GM21390 (cell line): ENCODE data around the gene ADM.

Experiments
- ATAC-seq: cut with Tn5 transposase; IDR thresholded peaks from one replicate; pipeline ENCODE4 v1.9.1; 2021; ENCODE audit not compliant: unreplicated experiment

Gene ADM

DNA sequence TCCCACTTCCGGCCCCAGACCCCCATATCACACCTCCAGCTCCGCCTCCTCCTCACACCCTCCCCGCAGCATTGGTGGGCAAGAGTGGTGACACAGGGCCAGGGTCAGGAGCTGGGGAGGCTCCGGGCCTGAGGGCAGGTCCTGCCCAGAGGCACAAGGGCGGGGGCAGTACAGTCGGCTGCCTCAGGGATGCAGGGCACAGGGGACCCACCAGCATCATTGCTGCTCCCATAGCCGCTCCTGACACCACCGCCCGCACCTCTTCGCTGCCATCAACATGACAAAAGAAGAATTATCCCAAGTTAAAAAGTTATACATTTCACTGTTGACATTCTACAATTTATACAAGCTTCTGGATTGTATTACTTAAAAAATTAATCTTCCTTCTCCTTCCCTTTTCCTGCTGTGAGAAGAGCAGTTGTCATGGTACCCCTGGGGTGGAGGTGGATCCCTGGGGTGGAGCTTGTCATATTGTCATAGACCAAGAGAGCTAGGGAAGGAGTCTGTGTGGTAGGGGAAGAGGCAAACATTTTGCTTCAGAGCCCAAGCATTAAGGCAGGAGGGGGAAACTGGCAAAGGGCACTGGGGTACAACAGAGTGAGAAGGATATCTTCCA lies 15.0 kb upstream of the ADM start:
- ATAC-seq, result no peak

DNA sequence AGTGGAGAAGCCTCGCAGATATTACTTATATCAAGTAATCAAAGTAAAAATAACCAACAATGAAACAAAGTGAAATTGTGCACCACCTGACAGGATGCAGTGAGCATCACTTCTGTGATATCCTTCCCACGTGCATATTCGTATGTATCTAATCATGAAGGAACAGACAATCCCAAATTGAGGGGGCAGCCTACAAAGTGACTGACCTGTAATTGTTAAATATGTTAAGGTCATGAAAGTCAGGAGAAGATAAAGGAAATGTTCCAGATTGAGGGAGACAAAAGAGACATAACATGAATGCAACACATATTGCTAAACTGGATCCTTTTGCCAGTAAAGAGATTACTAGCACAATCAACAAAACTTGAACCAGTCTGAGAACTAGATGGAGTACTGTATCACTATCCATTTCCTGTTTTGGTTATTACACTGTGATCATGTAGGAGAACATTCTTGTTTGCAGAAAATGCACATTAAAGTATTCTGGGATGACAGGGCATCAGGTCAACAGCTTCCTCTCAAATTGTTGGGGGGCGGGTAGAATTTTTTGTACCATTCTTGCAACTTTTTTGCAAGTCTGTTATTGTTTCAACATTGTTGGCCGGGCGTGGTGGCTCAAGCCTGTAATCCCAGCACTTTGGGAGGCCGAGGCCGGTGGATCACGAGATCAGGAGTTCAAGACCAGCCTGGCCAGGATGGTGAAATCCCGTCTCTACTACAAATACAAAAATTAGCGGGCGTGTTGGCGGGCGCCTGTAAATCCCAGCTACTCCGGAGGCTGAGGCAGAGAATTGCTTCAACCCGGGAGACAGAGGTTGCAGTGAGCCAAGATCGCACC lies 12.9 kb upstream of the ADM start:
- ATAC-seq, result no peak

DNA sequence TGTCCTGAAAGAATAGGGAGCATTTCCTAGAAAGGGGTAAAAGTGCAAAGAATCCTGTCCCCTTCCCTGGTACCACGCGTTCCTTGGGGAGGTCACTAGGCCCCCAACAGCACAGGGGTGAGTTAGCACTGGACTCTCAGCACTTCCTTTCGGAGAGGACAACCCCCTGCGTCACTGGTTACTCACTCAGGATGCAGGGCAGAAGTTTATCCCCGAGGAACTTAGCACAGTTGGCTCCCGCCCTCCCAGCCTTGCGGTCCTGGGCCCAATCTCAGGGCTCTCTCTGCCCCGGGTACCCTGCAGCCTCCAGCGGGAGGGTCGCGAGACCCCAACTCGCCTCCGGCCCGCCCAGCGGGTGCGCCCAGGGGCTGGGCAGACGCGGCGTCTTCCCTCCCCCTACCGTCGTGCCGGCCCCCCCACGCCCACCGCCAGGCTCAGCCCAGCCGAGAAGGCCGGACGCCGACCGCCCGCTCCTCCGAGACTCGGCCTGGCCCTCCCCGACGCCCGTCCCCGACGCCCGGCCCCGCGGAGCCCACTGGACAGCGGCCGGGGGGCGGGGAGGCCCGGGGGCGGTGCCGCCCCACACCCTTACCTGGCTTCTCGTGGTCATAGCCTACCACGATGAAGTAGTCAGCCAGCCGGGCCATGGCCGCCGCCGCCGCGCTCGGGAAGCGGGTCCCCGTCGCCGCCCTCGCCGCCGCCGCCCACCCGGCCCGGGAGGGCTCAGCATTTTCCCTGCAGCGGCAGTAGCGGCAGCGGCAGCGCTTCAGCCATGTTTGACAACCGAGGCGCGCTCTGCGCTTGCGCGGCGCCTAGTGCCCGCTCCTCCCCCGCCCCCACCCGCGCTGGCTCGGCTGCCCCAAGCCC lies 11.2 kb upstream of the ADM start, which contains the start of gene SBF2:
Gene SBF2 (minus strand): TSS at position 797 of the 867 bp plus-strand sequence. CDS start 150 bp downstream, at position 647.
- peak; percentile 50 for ATAC-seq

DNA sequence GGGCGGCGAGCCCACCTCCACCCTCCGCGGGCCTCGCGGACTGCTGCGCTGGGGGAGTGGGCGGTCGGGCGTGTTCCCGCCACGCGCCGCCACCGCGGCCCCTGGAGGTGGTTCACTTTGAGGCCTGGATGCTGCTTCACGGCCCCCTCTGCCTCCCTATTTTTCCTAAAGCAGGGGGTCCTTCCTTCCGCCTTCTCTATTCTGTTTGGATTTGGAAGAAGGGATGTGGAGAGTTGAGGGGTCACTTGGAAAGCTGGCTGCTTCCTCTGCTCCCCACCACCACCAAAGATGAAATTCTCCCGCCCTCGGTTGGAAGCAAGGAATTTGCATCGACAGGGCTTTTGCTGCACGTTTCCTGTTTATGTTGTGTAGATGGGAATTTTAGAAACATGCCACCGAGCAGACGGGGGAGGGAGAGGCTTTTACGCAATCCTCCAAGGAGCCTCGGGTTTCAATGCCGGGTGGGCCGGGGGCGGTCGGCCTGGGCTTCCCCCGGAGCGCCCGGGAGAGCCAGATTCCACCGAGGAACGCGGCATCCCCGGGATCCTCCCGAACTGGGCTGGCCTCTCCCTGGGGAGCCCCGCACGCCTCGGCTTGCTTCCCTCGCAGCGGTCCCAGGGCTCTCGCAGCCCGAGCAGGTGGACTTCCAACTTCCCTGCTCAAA lies 10.5 kb upstream of the ADM start:
- no peak for ATAC-seq

DNA sequence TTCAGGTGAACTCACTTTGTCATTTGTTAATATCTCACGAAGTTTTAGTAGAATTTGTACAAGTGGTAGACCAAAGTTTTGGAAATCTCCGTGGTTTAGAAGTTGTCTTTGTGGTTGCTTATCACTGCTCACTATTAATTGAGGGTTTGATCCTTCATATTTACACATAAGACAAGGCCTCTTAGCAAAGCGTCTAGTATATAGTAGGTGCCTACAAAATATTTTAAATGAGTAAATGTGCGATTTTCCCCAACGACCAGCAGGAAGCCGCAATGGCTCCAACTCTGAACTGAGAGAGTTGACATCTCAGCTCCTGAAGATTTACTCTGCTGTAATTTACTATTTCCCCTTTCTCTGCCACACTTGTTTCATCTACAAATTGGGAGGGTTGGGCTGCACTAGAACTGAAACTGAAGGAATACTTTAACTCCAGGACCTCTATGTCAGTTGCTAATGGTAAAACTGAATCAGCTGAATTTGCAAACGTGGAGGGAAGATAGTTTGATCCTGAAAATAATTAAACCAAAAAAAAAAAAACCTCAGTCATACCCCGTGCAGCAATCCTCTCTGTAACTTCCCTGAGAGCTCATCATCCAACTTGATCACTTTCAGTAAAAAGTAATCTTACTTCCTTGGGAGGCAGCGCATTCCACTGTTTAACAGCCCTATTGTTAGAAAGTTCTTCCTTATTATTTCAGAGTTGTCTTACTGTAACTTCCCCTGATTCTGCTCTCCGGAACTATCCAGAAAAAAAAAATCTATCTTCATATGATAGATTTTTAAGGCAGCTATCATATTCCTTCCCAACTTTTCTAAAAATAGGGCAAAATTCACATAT lies 9.6 kb upstream of the ADM start:
- ATAC-seq, result no peak

DNA sequence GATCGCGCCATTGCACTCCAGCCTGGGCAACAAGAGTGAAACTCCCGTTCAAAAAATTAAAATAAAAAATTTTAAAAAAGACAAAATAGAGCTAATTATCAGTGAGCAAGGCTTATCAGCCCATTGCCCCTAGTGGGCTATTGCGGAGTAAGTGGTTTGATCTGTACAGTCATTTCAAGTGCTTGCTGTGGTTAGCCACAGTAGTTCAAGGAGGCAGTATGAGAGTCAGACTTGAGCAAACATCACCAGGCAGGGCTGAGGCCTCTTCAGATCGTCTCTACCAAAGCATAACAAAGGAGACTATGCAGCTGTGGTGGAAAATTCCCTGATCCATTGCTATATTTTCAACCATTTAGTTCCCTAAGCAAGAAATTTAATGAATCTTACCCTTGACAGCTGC lies 6.5 kb upstream of the ADM start:
- peak; percentile 94 for ATAC-seq

DNA sequence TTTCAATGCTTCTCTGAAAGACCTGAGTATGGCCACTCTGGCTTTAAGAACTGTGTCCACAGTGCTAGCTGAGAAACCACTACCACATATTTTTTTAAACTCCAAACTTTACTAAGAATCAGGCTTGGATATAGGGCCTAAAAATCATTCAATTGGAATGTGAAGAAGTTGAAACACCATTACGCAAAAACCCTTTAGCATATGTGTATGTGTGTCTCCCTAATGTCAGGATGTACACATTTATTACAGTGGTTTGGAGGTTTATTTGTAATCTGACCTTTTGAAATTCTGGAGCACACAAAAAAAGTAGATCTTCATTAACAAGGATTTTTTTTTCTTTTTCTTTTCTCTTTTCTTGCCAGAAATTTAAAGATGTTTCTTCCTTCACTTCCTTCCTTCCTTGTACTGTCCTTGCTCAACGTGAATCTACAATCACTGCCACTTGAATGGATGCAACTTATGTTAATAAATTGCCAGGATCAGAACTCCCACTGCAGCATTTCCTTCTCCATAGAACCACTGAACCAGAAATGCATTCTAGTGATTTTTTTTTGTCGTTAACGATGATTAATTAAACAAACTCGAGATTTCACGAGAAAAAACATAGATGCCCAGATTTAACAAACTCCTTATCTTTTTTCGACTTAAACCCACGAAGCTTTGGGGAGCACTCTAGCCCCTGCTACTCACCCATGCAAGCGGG lies 3.1 kb upstream of the ADM start:
- ATAC-seq, result no peak

DNA sequence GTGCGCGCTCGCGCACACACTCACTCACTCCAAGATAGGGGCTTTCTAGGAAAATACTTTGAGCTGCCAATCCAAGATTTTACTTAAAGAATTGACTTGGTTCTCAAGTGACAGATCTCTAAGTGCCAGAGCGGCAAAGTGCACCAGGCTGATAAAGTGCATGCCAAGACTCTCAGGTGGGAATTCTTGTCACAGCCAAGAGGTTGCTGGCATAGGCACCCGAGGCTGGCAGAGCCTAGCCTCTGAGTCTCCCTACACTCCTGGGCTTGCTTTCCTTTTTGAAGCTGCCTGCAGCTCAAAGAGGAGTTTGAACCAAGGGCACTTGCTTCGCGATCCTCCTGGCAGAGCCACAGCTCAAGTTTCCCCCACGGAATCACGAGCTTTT lies 2.5 kb upstream of the ADM start:
- no peak for ATAC-seq

DNA sequence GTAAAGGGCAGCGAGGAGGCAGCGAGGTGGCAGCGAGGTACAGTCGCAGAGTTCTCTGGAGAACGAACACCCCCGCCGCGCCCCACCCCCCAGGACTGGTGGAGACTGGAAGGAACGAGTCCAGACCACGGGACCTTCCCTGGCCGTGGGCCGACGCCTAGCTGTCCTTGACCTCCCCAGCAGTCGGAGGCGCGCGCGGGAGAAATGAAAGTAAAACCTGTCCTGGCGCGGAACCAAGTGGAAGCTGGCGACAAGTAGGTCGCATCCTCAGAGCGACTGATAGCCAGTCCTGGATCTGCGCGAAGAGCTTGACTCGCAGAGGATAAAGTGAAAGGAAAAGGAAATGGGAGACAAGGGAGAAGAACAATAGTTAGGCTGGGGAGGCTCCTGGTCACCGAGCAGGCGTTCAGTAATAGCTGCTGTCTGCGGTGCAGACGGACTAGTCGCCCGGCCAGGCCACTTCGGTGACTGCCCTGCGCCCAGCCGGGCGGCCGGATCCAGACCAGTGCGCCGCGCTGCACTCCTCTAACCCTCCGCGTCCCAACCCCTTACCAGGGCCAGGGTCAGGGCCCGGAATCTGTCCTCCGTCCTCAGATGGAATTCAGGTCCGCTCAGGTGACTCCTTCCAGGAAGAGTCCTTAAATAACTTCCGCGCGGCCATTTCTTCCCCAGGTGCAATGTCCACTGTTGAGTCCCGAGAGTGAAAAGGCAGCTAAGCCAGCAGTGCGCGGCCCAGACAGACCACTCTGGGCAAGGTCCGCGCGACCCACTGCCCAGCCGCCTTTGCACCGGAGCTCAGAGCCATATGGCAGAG lies 1.9 kb upstream of the ADM start:
- ATAC-seq, result no peak

DNA sequence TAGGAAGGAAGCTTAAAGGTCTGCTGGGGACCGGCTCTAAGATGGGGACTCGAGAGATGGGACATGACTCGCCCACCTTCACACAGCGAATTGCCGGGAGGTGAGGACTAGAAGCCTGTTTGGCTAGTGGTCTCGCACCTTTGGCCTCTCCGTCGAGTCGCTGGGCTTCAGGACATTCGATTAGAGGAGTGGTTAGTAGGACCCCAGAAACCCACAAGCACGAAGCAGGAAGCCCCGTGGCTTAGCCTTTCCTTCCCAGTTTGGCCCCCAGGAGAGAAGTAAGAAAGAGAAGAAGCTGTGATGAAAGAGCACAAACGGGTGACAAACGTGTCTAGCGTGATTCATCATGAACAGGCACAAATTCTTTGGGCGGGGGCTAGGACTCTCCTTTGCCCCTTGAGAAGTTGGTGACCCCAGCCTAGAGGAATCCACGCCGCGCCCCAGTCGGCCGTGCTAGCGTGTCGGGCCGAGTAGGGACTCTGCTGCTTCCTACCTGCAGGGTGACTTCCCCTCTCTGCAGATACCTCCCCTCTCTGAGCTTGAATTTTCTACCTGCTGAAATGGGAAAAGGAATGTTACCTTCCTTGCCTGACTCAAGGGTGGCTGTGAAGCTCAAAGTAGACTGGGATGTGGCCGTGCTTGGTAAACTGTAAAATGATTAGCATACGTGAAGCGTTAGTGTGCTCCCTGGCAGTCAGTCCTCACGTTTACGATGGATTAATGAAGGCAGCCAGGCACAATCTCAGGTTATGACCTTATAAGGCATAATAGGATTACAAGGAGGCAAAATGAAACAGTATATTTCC lies 1.1 kb upstream of the ADM start:
- ATAC-seq, result no peak

DNA sequence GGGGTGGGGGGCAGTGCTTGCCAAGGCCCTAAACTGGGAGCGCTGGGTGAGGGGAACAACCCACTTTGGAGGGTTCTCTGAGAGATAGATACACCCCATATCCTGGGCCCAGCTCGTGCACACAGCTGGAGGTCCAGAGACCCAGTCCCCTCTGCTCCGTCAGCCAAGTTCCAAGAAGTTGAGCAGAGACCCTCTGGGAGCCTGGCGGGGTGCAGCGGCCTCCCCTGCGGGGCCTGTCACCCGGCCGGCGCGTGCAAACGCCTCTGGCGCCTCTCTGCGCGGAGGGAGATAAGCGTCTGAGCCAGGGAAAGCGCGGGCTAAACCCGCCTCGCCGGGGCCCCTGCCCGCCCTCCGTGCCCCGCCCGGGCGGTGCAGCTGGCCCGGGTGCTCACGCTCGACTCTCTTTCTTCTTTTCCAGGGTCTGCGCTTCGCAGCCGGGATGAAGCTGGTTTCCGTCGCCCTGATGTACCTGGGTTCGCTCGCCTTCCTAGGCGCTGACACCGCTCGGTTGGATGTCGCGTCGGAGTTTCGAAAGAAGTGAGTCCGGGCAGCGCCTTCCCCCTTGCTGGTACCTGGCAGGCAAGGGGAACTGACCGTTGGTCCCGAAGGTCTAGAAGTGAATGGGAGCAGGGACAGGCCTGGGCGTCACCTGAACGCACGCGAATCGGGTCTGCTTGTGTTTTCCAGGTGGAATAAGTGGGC lies 540 bp downstream of the ADM start:
- no peak for ATAC-seq

DNA sequence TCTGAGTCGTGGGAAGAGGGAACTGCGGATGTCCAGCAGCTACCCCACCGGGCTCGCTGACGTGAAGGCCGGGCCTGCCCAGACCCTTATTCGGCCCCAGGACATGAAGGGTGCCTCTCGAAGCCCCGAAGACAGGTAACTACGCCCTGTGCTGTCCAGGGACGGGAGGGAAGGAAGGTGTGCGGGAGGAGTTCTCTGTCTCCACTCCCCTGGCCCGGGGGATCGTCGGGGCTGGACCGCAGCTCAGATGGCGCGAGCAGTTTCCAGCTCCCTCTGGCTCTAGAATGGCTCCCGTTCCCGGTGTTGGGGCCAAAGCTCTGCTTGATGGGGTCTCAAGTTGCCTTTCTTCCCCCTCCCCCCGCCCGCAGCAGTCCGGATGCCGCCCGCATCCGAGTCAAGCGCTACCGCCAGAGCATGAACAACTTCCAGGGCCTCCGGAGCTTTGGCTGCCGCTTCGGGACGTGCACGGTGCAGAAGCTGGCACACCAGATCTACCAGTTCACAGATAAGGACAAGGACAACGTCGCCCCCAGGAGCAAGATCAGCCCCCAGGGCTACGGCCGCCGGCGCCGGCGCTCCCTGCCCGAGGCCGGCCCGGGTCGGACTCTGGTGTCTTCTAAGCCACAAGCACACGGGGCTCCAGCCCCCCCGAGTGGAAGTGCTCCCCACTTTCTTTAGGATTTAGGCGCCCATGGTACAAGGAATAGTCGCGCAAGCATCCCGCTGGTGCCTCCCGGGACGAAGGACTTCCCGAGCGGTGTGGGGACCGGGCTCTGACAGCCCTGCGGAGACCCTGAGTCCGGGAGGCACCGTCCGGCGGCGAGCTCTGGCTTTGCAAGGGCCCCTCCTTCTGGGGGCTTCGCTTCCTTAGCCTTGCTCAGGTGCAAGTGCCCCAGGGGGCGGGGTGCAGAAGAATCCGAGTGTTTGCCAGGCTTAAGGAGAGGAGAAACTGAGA lies 1.4 kb downstream of the ADM start:
- ATAC-seq, result no peak

DNA sequence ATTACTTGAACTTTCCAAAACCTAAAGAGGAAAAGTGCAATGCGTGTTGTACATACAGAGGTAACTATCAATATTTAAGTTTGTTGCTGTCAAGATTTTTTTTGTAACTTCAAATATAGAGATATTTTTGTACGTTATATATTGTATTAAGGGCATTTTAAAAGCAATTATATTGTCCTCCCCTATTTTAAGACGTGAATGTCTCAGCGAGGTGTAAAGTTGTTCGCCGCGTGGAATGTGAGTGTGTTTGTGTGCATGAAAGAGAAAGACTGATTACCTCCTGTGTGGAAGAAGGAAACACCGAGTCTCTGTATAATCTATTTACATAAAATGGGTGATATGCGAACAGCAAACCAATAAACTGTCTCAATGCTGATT lies 2.1 kb downstream of the ADM start:
- ATAC-seq, result no peak

DNA sequence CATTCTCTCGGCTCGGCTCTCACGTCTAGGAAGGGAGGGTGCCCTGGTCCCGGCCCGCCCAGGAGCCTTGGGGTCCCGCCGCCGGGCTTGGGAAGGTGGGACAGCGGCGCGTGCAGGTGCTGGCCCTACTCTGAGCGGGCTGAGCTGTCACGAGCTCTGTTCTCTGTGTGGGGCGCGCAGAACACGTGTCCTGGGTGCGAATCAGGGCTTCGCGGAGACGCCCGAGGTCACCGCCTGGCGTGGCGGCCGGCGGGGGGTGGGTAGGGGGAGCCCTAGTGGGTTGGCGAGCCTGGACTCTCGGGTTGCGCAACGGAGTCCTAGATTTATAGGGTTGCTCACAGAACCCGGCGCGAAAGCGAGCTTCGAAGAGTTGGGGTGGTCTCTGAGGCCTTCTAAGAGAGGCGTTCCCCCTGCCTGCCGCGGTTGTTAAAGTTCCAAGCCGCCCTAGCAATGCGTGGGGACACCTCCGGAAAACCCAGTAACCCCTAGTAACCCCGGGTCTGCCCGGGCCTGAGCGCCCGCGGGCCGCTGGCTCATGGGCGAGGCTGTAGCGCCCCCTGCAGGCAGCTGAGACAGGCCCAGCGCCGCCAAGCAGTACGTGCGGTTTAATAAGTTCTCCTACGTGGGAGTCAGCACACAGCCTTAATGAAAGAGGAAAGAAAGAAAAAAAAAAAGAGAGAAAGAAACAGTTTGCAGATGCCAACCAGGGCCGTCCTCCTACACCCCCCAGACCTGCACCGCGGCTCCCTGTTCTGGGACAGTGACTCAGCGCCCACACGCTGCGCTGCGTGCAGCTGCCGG lies 2.7 kb downstream of the ADM start:
- peak; percentile 67 for ATAC-seq

DNA sequence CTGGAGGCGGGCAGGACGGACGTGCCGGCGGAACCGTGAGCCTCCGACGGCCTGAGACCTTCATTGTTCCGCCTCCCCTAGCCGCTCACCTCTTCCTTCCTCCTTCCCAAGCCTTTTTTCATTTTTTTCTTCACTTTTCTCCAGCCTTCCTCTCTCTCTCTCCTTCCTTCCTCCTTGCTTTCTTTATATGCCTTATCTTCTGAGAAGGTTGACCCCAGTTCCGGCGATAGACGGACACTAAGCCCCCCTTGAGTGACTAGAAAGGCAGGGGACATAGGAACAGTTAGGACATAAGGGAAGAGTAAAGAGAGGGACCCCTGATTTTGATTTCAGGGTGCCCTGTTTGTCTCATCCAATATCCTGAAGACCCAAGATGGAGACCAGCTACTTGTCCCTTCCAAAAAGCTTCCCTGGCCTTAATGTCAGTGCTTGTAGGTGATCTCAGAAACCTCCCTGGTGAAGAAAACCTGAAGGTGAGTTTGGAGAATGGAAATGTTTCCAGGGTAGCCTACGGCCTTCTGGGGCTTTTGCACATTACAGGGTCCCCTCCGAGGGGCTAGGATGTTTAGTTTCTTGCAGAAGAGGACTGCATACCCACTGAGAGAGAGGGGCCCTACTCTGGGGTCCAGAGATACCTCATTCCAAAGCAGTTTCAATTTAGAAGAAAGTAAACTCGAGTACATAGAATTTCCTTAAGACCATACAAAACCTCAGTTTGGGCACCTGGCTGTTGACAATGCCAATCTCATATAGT lies 3.5 kb downstream of the ADM start:
- ATAC-seq, result no peak
